Breast epithelium (tissue), 4 donors: ENCODE results near the gene SGSM2. TPM values are rescaled to one million over a fixed set of nuclear protein-coding genes. Genes with fewer than 3 reads are reported as not detected.
"Not testable (repeated sequence)": the region's sequence is repeated elsewhere in the genome, so short reads cannot be mapped to it uniquely, and the experiment has no call there.

ENCODE experiments used
- DNase-seq, 2 donors: peaks; one replicate each; pipeline ENCODE4 v3.0.0-alpha.2; 2019; ENCODE audit warnings: low spot score in 2 of 2
- H3K27ac ChIP-seq, 2 donors: fragments of 200-600 bp; sonication (generic) in 1 of 2; one replicate each; pipeline ENCODE4 v1.5.1; 2016 to 2019; ENCODE audit warnings: mild to moderate bottlenecking in 1 of 2
- H3K27me3 ChIP-seq, 2 donors: fragments of 200-600 bp; sonication (generic) in 1 of 2; one replicate each; pipeline versions ENCODE4 v1.5.1 to v1.6.0; 2017 to 2019; ENCODE audit warnings: control low read depth in 1 of 2, mild to moderate bottlenecking in 1 of 2
- H3K36me3 ChIP-seq: fragments of 200-600 bp; one replicate; pipeline ENCODE4 v1.5.1; 2019
- H3K4me1 ChIP-seq, 2 donors: fragments of 200-600 bp; sonication (generic); one replicate each; pipeline ENCODE4 v1.5.1; 2016 to 2019; ENCODE audit warnings: control low read depth in 1 of 2
- H3K4me3 ChIP-seq, 3 donors: fragments of 200-600 bp; sonication (generic); 1 replicate in 2 of 3; 2 replicates in 1 of 3; pipeline ENCODE4 v1.5.1; 2016 to 2019; ENCODE audit warnings: mild to moderate bottlenecking in 3 of 3, moderate library complexity in 2 of 3
- H3K9me3 ChIP-seq, 2 donors: fragments of 200-600 bp; sonication (generic) in 1 of 2; one replicate each; pipeline ENCODE4 v1.5.1; 2016 to 2019; ENCODE audit warnings: control low read depth in 1 of 2
- POLR2A ChIP-seq: fragments of 450-650 bp; IDR thresholded peaks from one replicate; pipeline ENCODE4 v1.6.1; 2016; ENCODE audit warnings: antibody characterized with exemption, mild to moderate bottlenecking, moderate library complexity
- POLR2AphosphoS5 ChIP-seq, 3 donors: sonication (generic); formaldehyde crosslinking; IDR thresholded peaks; one replicate each; pipeline ENCODE4 v1.6.1; 2017; ENCODE audit warnings: antibody characterized with exemption in 3 of 3
- intact Hi-C: fragments of 100-400 bp; cut with DNase I; formaldehyde crosslinking; loops from one replicate; pipeline ENCODE4 v1.15.1; 2023; ENCODE audit warnings: low total_unique reads
- total RNA-seq, 3 donors: library from RNA; depleted of rRNA; stranded (reverse); fragments of >200 nt; gene quantifications; one replicate each; pipeline ENCODE4 v1.1.0, GENCODE V29; 2016
- TF ChIP-seq, protein P1 (sequence below), 3 donors: fragments of 450-650 bp; IDR thresholded peaks; one replicate each; pipeline ENCODE4 v1.5.1; 2016 to 2017; ENCODE audit warnings: antibody characterized with exemption in 3 of 3, mild to moderate bottlenecking in 3 of 3, moderate library complexity in 3 of 3

SGSM2 gene
- total RNA-seq, 3 donors from 2014 or later, result 27.8 to 125 (median 85.5) TPM

DNA sequence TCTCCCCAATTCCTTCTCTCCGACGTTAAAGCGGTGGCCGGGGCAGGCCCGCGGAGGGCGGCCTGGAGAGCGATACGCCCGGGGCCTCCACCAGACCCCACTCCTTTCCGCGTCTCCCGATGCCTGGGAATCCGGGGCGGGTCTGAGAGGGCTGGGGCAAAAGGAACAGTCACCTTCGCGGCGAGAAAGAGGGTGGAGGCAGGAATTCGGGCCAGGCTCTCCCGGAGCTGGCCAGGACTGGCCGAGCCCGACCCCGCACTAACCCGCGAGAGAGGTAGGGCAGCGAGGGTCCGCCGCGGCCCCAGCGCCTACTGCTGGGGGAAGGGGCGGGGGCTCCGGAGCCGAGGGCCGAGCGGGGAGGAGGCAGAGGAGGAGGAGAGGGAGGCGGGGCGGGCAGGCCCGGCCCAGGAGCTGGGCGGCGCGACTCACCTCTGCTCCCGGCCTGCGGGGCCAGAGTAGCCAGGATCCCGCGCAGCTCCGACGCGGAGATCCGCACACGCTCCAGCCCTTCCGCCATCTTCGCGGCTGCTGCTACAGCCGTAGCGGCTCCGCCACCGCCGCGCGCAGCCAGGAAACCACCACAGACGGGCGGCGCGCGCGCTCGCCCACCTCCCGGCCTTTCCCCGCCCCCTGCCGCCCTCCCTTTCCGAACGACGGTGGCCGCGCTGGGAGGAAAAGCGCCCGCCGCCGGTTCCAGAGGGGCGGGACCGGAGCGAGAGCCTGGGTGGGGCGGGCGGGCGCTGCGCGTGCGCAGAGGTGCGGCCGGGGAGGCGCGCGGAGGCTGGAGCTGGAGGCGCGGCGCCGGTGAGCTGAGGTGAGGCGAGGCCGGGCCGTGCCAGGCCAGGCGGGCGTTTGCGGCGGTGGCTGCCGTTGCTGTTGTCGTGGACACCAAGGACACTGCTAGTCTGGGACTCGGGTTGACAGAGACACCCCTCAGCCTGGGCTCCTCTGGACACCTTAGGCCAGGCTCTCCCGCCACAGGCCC, 33.8 kb upstream of the SGSM2 start, which contains the start of the genes SMG6 and SRR:
TSS of gene SMG6 (minus strand) at position 582 of the 985 bp plus-strand sequence. CDS start at position 517, 65 bp downstream.
TSS of gene SRR (plus strand) at position 747 of the 985 bp plus-strand sequence. CDS start 11,611 bp downstream, outside the sequence.
- DNase-seq, result peak; percentile 86 to 88
- TF ChIP-seq, protein P1, sequence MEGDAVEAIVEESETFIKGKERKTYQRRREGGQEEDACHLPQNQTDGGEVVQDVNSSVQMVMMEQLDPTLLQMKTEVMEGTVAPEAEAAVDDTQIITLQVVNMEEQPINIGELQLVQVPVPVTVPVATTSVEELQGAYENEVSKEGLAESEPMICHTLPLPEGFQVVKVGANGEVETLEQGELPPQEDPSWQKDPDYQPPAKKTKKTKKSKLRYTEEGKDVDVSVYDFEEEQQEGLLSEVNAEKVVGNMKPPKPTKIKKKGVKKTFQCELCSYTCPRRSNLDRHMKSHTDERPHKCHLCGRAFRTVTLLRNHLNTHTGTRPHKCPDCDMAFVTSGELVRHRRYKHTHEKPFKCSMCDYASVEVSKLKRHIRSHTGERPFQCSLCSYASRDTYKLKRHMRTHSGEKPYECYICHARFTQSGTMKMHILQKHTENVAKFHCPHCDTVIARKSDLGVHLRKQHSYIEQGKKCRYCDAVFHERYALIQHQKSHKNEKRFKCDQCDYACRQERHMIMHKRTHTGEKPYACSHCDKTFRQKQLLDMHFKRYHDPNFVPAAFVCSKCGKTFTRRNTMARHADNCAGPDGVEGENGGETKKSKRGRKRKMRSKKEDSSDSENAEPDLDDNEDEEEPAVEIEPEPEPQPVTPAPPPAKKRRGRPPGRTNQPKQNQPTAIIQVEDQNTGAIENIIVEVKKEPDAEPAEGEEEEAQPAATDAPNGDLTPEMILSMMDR (IDR thresholded peaks at IDR 0.05), result no peak
- peak in 2 of 3 donors; percentile 53 to 70 for TF ChIP-seq POLR2AphosphoS5 (IDR thresholded peaks at IDR 0.05)
- intact Hi-C loops, result no loop called here

DNA sequence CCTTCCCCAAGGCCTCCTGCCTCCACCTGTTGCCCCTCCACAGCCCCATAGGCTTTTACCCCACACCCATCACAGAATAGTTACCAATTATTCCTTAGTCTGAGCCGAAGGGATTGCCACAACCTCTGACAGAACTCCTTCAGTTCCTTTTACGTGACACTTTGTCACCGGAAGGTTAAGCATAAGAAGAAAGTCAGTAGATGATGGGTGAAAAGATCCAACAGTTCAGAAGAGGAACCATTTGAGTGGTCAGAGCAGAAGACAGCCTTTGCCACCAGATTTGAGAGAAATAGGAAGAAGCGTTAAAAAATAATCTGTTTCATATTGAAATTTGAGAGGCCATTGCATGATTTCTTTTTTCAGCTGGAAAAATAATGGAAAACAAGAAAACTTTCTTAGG, 32.4 kb upstream of the SGSM2 start:
- H3K4me1 ChIP-seq, result peaks cover 0 to 5% of the 10 kb centered on the region in 2 donors
- no peaks in the 10 kb centered on the region for H3K36me3 ChIP-seq
- H3K27ac ChIP-seq, result no peak overlapping the region
- H3K9me3 ChIP-seq, result no peaks in the 10 kb centered on the region
- H3K4me3 ChIP-seq, result no peak overlapping the region
- no peak for DNase-seq
- TF ChIP-seq POLR2A, result no peak
- TF ChIP-seq, protein P1 (IDR thresholded peaks at IDR 0.05), result no peak
- TF ChIP-seq POLR2AphosphoS5 (IDR thresholded peaks at IDR 0.05), result no peak
- intact Hi-C loops, result no loop called here
- H3K27me3 ChIP-seq, result no peaks in the 10 kb centered on the region

More for the DNA sequence above, 33.8 kb upstream of the SGSM2 start, which contains the start of the genes SMG6 and SRR:
- H3K4me3 ChIP-seq, result peak within 1 kb of the TSS; percentile 76 to 91 (median 90)
- no peaks in the 10 kb centered on the region for H3K27me3 ChIP-seq
- H3K27ac ChIP-seq, result peak within 1 kb of the TSS; percentile 87 to 96
- no peaks in the 10 kb centered on the region for H3K4me1 ChIP-seq
- no peaks in the 10 kb centered on the region for H3K9me3 ChIP-seq
- H3K36me3 ChIP-seq, result no peaks in the 10 kb centered on the region

DNA sequence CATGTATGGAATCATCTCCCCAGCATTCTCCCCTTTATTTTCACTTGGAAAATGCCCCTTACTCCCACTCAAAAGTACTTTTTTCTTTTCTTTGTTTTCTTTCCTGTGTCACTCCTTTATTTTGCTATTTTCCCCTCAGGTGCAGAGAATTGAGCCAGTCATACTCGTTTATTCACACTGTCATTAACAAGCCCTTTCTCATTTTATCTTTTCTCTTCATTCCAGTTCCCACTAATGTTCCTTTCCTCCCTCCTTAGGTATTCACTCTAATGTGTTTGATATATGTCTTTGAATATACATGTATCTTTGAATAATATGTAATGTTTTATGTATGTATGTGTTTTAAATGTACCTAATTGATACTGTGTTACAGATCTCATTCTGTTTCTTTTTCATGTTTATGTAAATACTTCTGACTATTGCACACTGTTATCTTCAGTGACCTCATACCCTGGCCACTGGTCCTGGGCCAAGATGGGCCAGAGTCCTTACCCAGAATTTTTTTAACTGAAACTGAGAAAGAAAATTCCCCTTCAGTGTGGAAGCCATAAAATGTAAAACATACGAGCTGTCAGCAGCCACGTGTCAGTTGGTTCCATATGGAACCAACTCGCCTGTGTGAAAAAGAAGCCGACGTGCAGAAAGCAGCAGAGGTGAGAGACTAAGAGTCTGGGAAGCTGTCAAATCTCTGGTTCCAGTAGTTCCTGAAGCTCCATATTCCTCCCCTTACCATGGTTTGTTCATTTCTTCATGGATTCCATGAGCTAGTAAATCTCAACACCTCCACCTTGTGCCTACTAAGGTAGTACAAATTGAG, 27.8 kb upstream of the SGSM2 start:
- H3K4me1 ChIP-seq, result peaks cover 0 to 5% of the 10 kb centered on the region in 2 donors
- H3K4me3 ChIP-seq, result no peak overlapping the region
- intact Hi-C loops, result no loop called here
- H3K9me3 ChIP-seq, result no peaks in the 10 kb centered on the region
- no peaks in the 10 kb centered on the region for H3K27me3 ChIP-seq
- TF ChIP-seq POLR2AphosphoS5 (IDR thresholded peaks at IDR 0.05) (no peak), POLR2A (no peak)
- TF ChIP-seq, protein P1 (IDR thresholded peaks at IDR 0.05), result no peak
- H3K36me3 ChIP-seq, result no peaks in the 10 kb centered on the region
- H3K27ac ChIP-seq, result peak overlapping the region in 1 of 2 donors; percentile 36
- DNase-seq, result no peak

DNA sequence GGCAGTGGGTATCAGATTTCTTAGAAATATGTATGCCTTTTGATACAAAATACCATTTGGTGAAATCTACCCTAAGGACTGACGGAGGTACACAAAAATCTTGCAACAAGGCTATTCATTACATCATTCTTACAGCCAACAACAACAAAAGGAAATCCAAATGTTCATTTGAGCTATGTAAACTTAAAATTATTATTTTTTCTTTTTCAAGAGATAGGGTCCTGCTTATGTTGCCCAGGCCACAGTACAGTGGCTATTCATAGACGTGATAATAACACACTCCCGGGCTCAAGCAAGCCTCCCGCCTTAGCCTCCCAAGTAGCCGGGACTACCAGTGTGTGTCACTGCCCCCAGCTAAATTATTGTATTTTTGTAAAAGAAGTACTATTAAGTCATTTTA, 24.6 kb upstream of the SGSM2 start:
- Histone ChIP-seq H3K4me1 (peaks cover 0 to 5% of the 10 kb centered on the region in 2 donors), H3K9me3 (no peaks in the 10 kb centered on the region), H3K4me3 (no peak overlapping the region), H3K27me3 (no peaks in the 10 kb centered on the region), H3K36me3 (no peaks in the 10 kb centered on the region), H3K27ac (no peak overlapping the region)
- no peak for TF ChIP-seq POLR2A
- TF ChIP-seq POLR2AphosphoS5 (IDR thresholded peaks at IDR 0.05), result no peak
- TF ChIP-seq, protein P1 (IDR thresholded peaks at IDR 0.05), result no peak
- intact Hi-C loops, result no loop called here
- no peak for DNase-seq

DNA sequence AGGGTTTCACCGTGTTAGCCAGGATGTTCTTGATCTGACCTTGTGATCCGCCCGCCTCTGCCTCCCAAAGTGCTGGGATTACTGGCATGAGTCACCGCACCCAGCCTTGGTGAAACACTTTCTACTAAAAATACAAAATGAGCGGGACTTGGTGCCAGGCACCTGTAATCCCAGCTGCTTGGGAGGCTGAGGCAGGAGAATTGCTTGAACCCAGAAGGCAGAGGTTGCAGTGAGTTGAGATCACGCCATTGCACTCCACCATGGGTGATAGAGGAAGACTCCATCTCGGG, 20.4 kb upstream of the SGSM2 start:
- H3K27ac ChIP-seq, H3K36me3 ChIP-seq, H3K9me3 ChIP-seq, DNase-seq, intact Hi-C loops, H3K4me1 ChIP-seq, H3K27me3 ChIP-seq, H3K4me3 ChIP-seq: not testable (repeated sequence)
